Spleen (tissue), 11 donors: Measurements from ENCODE around the gene RPS14. TPM values are rescaled to one million over a fixed set of nuclear protein-coding genes. Genes with fewer than 3 reads are reported as not detected.
"Not testable (repeated sequence)": the region's sequence is repeated elsewhere in the genome, so short reads cannot be mapped to it uniquely, and the experiment has no call there.

Experiments used
- DNase-seq: peaks from one replicate; pipeline ENCODE4 v3.0.0-alpha.2; 2020
- H3K27ac ChIP-seq, 8 donors: fragments of 200-600 bp; sonication (generic) in 7 of 8; 1 replicate in 4 of 8; 2 replicates in 4 of 8; pipeline versions ENCODE4 v1.5.0 to v1.8.0; 2016 to 2021; ENCODE audit warnings: inconsistent platforms in 4 of 8, mild to moderate bottlenecking in 4 of 8, moderate library complexity in 1 of 8
- H3K27me3 ChIP-seq, 7 donors: fragments of 200-600 bp; sonication (generic) in 6 of 7; replicated peaks in 1 of 7; 1 replicate in 4 of 7; 2 replicates in 3 of 7; pipeline versions ENCODE4 v1.5.0 to v1.8.0; 2016 to 2021; ENCODE audit warnings: inconsistent platforms in 3 of 7, mild to moderate bottlenecking in 1 of 7
- H3K36me3 ChIP-seq, 6 donors: fragments of 200-600 bp; sonication (generic) in 5 of 6; 1 replicate in 4 of 6; 2 replicates in 2 of 6; pipeline versions ENCODE4 v1.5.0 to v1.8.0; 2016 to 2021; ENCODE audit warnings: inconsistent platforms in 2 of 6
- H3K4me1 ChIP-seq, 6 donors: fragments of 200-600 bp; sonication (generic) in 5 of 6; 1 replicate in 3 of 6; 2 replicates in 3 of 6; pipeline versions ENCODE4 v1.5.0 to v1.8.0; 2016 to 2021; ENCODE audit warnings: inconsistent platforms in 3 of 6
- H3K4me3 ChIP-seq, 8 donors: fragments of 200-600 bp; sonication (generic) in 7 of 8; 1 replicate in 4 of 8; 2 replicates in 4 of 8; pipeline versions ENCODE4 v1.5.0 to v1.8.0; 2016 to 2021; ENCODE audit warnings: inconsistent platforms in 4 of 8, mild to moderate bottlenecking in 4 of 8, moderate library complexity in 2 of 8
- H3K9me3 ChIP-seq, 8 donors: fragments of 200-600 bp; sonication (generic) in 7 of 8; 1 replicate in 4 of 8; 2 replicates in 4 of 8; pipeline versions ENCODE4 v1.5.0 to v1.8.0; 2016 to 2021; ENCODE audit warnings: inconsistent platforms in 4 of 8
- POLR2A ChIP-seq, 3 donors: fragments of 450-650 bp; IDR thresholded peaks; one replicate each; pipeline ENCODE4 v1.5.1; 2017; ENCODE audit warnings: antibody characterized with exemption in 3 of 3, mild to moderate bottlenecking in 1 of 3
- POLR2AphosphoS5 ChIP-seq, 3 donors: sonication (generic); formaldehyde crosslinking; IDR thresholded peaks; one replicate each; pipeline ENCODE4 v1.5.1; 2017; ENCODE audit warnings: antibody characterized with exemption in 3 of 3
- WGBS, 5 donors: extraction: QIAGEN DNeasy Blood & Tissue Kit in 3 of 5; methylation state at CpG; one replicate each; pipeline versions ENCODE4 v1.1.5 to v1.1.7; 2013 to 2018; 5-methylcytosine and 5-hydroxymethylcytosine counted together
- intact Hi-C: fragments of 100-400 bp; cut with DNase I; formaldehyde crosslinking; loops from one replicate; pipeline ENCODE4 v1.15.0; 2023; ENCODE audit warnings: low total_unique reads
- polyA plus RNA-seq, 3 donors: library from polyadenylated mRNA; stranded (reverse); fragments of 200-250 nt; gene quantifications; one replicate each; pipeline ENCODE4 v1.2.1, GENCODE V29; 2013
- total RNA-seq, 7 donors: library from RNA; depleted of rRNA in 3 of 7; stranded (reverse); fragments of >200 nt in 3 of 7; fragmentation: NEBNext Ultra II Directional in 4 of 7; extraction: Animal tissue kit (Norgen Biotek cat#: 25700) in 4 of 7; gene quantifications; one replicate each; pipeline versions ENCODE4 v1.1.0 to v1.2.1, GENCODE V29; 2016 to 2021
- TF ChIP-seq, protein P1 (sequence below), 11 experiments: fragments of 200-600 bp in 7 of 11; fragments of 450-650 bp in 4 of 11; sonication (generic) in 4 of 11; IDR thresholded peaks in 8 of 11; conservative IDR thresholded peaks in 3 of 11; 1 replicate in 7 of 11; 2 replicates in 4 of 11; pipeline versions ENCODE4 v1.4.0 to v1.8.0; 2016 to 2021; ENCODE audit warnings: antibody characterized with exemption in 11 of 11, inconsistent platforms in 4 of 11, mild to moderate bottlenecking in 1 of 11
- donor health status: healthy with polysubstance abuse.
- donor health status: DM: no; HTN: no; CAD: no; lungs with moderate emphysema.
- donor health status: DM: no; HTN: no; CAD: no.
- donor health status: Bipolar disorder and iron deficiency.
- donor health status: healthy.
- donor health status: DM: no; HTN: no; CAD: no.
- donor health status: DM: yes; HTN: yes; CAD: no.

The RPS14 gene
- total and polyA plus RNA-seq, 10 donors, result 1,801 to 8,400 (median 2,426) TPM

DNA sequence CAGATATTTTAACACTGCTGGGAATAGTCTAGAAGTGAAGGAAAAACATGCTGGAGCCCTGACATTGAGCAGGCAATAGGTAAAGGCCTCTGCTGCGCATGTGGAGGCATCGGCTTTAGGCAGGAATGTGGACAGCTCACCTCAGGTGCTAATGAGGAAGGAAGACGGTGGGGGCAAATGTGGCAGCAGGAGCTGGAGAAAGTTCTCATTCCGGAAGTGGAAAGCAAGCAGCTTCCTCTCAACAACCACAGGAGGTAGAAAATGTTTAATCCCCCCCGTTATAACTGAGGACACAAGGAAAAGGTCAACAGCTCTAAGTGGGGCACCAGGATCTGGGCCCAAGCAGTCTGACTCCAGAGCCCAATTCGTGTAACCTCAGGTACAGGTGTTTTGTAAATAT is 7.6 kb upstream of the RPS14 start:
- intact Hi-C loops, result no loop called here
- WGBS, 5 donors, result 14 to 31% (median 20%) methylated on average over 6 of the region's 6 CpGs
- peak overlapping the region in 1 of 8 donors; percentile 6 for H3K4me3 ChIP-seq
- H3K27me3 ChIP-seq, result no peaks in the 10 kb centered on the region
- DNase-seq, result no peak
- H3K9me3 ChIP-seq, result no peaks in the 10 kb centered on the region
- no peaks in the 10 kb centered on the region for H3K36me3 ChIP-seq
- peak overlapping the region in 6 of 8 donors; percentile 15 to 82 (median 65) for H3K27ac ChIP-seq
- TF ChIP-seq POLR2AphosphoS5 (IDR thresholded peaks at IDR 0.05) (no peak), POLR2A (IDR thresholded peaks at IDR 0.05) (no peak)
- TF ChIP-seq, protein P1, sequence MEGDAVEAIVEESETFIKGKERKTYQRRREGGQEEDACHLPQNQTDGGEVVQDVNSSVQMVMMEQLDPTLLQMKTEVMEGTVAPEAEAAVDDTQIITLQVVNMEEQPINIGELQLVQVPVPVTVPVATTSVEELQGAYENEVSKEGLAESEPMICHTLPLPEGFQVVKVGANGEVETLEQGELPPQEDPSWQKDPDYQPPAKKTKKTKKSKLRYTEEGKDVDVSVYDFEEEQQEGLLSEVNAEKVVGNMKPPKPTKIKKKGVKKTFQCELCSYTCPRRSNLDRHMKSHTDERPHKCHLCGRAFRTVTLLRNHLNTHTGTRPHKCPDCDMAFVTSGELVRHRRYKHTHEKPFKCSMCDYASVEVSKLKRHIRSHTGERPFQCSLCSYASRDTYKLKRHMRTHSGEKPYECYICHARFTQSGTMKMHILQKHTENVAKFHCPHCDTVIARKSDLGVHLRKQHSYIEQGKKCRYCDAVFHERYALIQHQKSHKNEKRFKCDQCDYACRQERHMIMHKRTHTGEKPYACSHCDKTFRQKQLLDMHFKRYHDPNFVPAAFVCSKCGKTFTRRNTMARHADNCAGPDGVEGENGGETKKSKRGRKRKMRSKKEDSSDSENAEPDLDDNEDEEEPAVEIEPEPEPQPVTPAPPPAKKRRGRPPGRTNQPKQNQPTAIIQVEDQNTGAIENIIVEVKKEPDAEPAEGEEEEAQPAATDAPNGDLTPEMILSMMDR (IDR thresholded peaks at IDR 0.05 in 8 of 11, conservative IDR thresholded peaks at IDR 0.05 in 3 of 11), result no peak
- H3K4me1 ChIP-seq, result peaks cover 7 to 84% (median 52%) of the 10 kb centered on the region in 6 donors

DNA sequence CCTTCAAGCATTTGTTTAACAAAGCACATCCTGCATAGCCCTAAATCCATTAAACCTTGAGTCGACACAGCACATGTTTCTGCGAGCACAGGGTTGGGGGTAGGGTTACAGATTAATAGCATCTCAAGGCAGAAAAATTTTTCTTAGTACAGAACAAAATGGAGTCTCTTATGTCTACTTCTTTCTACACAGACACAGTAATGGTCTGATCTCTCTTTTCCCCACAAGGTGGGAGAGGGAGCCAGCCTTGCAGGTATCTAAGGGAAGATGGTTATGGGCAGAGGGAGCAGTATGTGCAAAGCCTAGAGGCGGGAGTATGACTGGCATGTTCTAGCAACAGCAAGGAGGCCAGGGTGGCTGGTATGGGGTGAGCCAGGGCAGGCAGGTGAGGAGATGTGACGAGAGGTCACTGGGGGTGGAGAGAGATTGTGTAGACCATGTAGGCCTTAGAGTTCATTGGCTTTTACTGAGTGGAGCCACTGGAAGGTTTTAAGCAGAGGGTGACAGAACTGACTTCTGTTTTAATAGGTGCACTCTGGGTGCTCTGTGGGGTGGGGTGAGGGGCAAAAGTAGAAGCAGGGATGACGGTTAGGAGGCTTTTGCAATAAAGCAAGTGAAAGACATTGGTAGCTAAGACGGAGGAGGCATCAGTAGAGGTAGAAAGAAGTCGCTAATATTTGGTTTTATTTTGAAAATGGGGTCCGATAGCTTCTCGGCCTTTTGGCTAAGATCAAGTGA is 5.1 kb upstream of the RPS14 start:
- Histone ChIP-seq H3K4me3 (no peak overlapping the region), H3K36me3 (no peaks in the 10 kb centered on the region), H3K9me3 (no peaks in the 10 kb centered on the region), H3K27ac (peak overlapping the region in 6 of 8 donors; percentile 38 to 75 (median 54)), H3K4me1 (peaks cover 0 to 65% (median 37%) of the 10 kb centered on the region in 6 donors), H3K27me3 (no peaks in the 10 kb centered on the region)
- no peak for DNase-seq
- intact Hi-C loops, result no loop called here
- TF ChIP-seq POLR2A (IDR thresholded peaks at IDR 0.05) (no peak), POLR2AphosphoS5 (IDR thresholded peaks at IDR 0.05) (no peak)
- TF ChIP-seq, protein P1 (IDR thresholded peaks at IDR 0.05 in 8 of 11, conservative IDR thresholded peaks at IDR 0.05 in 3 of 11), result no peak
- WGBS, 5 donors, result 41 to 72% (median 68%) methylated on average over 9 of the region's 9 CpGs

DNA sequence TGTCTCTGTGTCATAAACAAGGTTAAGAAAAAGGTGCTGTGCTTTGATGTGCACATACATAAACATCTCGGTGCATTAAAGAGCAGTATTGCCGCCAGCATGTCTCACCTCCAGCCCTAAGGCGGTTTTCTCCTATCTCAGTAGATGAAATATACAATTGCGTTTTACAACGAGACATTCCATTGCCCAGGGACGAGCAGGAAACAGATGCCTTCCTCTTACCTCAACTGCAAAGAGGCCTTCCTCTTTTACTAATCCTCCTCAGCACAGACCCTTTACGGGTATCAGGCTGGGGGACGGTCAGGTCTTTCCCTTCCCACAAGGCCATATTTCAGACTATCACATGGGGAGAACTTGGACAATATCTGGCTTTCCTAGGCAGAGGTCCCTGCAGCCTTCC is 4.5 kb upstream of the RPS14 start:
- H3K27ac ChIP-seq, result peak overlapping the region in 7 of 8 donors; percentile 20 to 75 (median 53)
- WGBS, 5 donors, result 15 to 30% (median 20%) methylated on average over 7 to 8 of the region's 8 CpGs

DNA sequence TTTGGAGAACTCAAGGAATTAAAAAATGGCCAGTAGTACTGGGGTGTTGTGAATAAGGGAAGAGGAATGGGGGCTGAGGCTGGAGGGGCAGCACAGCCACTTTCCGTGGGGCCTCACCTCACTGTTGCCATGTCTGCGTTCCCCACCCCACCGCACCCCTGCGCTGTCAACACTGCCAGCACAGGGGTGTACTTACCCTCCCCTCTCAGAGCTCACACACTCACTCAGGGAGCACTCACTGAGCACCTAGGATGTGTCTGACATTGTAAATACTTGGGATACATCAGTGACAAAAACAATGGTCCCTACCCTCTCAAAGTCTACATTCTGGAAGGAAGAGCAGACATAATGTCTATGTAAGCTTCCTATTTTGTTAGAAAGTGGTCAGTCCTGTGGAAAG is 3.4 kb upstream of the RPS14 start:
- Histone ChIP-seq H3K4me1 (peaks cover 9 to 59% (median 35%) of the 10 kb centered on the region in 6 donors), H3K4me3 (no peak overlapping the region)
- intact Hi-C loops, result no loop called here

More for the DNA sequence above, 4.5 kb upstream of the RPS14 start:
- H3K27me3 ChIP-seq, DNase-seq, intact Hi-C loops, H3K4me3 ChIP-seq, H3K36me3 ChIP-seq, H3K9me3 ChIP-seq: not testable (repeated sequence)
- H3K4me1 ChIP-seq, result peaks cover 0 to 59% (median 32%) of the 10 kb centered on the region in 6 donors

More for the DNA sequence above, 3.4 kb upstream of the RPS14 start:
- no peaks in the 10 kb centered on the region for H3K27me3 ChIP-seq
- H3K36me3 ChIP-seq, result peaks cover 0 to 2% (median 0%) of the 10 kb centered on the region in 6 donors
- H3K9me3 ChIP-seq, result no peaks in the 10 kb centered on the region
- peak overlapping the region in 4 of 8 donors; percentile 46 to 75 (median 64) for H3K27ac ChIP-seq
- TF ChIP-seq POLR2AphosphoS5 (IDR thresholded peaks at IDR 0.05) (no peak), POLR2A (IDR thresholded peaks at IDR 0.05) (no peak)
- TF ChIP-seq, protein P1 (IDR thresholded peaks at IDR 0.05 in 8 of 11, conservative IDR thresholded peaks at IDR 0.05 in 3 of 11), result no peak
- WGBS, 5 donors, result 87 to 98% (median 91%) methylated on average over 4 of the region's 4 CpGs
- DNase-seq, result no peak
